SU-DHL-6 (cell line): Measurements from ENCODE around the gene HOXB1.

ENCODE experiments used
- H2AFZ ChIP-seq: fragments of 200-600 bp; sonication (generic); 2 replicates; pipeline ENCODE4 v1.6.1; 2014; ENCODE audit warnings: low read depth, mild to moderate bottlenecking, moderate library complexity, mixed read lengths, antibody characterized with exemption, low read length; ENCODE audit not compliant: severe bottlenecking
- H3F3A ChIP-seq: fragments of 200-600 bp; shearing (Covaris generic); 2 replicates; pipeline ENCODE4 v1.6.0; 2016; ENCODE audit warnings: antibody characterized with exemption, mild to moderate bottlenecking; ENCODE audit not compliant: insufficient read depth
- H3K27ac ChIP-seq: fragments of 200-600 bp; sonication (generic); 2 replicates; pipeline ENCODE4 v1.5.1; 2016; ENCODE audit warnings: low read depth, mild to moderate bottlenecking, low read length, moderate library complexity, mixed read lengths
- H3K27me3 ChIP-seq: fragments of 200-600 bp; sonication (generic), shearing (Covaris generic); 2 replicates; pipeline ENCODE4 v1.6.0; 2014; ENCODE audit warnings: mild to moderate bottlenecking, low read length
- H3K36me3 ChIP-seq: fragments of 200-600 bp; sonication (generic); 2 replicates; pipeline ENCODE4 v1.6.1; 2014; ENCODE audit warnings: mild to moderate bottlenecking, low read length, mixed read lengths
- H3K4me2 ChIP-seq: fragments of 300-600, 200-600 bp; shearing (Covaris generic), sonication (generic); 2 replicates; pipeline ENCODE4 v1.6.0; 2014; ENCODE audit warnings: low read length, low read depth, mild to moderate bottlenecking; ENCODE audit not compliant: poor library complexity, severe bottlenecking
- H3K4me3 ChIP-seq: fragments of 200-600 bp; sonication (generic); 2 replicates; pipeline ENCODE4 v1.5.1; 2014; ENCODE audit warnings: antibody characterized with exemption, low read length, mild to moderate bottlenecking, mixed read lengths; ENCODE audit not compliant: insufficient read depth, poor library complexity, severe bottlenecking
- H3K79me2 ChIP-seq: fragments of 200-600 bp; sonication (generic); 2 replicates; pipeline ENCODE4 v1.6.1; 2014; ENCODE audit warnings: mild to moderate bottlenecking, low read length, moderate library complexity; ENCODE audit not compliant: insufficient read depth
- H3K9ac ChIP-seq: fragments of 200-600 bp; sonication (generic); 2 replicates; pipeline ENCODE4 v1.7.0; 2014; ENCODE audit warnings: mild to moderate bottlenecking, low read length
- H3K9me2 ChIP-seq: fragments of 200-600 bp; sonication (generic); replicated peaks from 2 replicates; pipeline ENCODE4 v1.6.1; 2014; ENCODE audit warnings: low read length; ENCODE audit not compliant: insufficient read depth
- H3K9me3 ChIP-seq: fragments of 200-600 bp; sonication (generic); 2 replicates; pipeline ENCODE4 v1.6.1; 2014; ENCODE audit warnings: low read length, mixed read lengths; ENCODE audit not compliant: insufficient read depth
- H4K20me1 ChIP-seq: fragments of 200-600 bp; sonication (generic); 2 replicates; pipeline ENCODE4 v1.6.1; 2014; ENCODE audit warnings: low read depth, mild to moderate bottlenecking, antibody characterized with exemption, low read length, moderate library complexity, mixed read lengths
- CTCF ChIP-seq: fragments of 200-600 bp; sonication (generic); IDR thresholded peaks from one replicate; pipeline ENCODE4 v1.5.1; 2017; ENCODE audit warnings: antibody characterized with exemption, mild to moderate bottlenecking, low read length, moderate library complexity; ENCODE audit not compliant: insufficient read depth, poor library complexity, severe bottlenecking
- EZH2phosphoT487 ChIP-seq: fragments of 200-600 bp; sonication (generic), shearing (Covaris generic); conservative IDR thresholded peaks from 2 replicates; pipeline ENCODE4 v1.6.1; 2018; ENCODE audit warnings: mild to moderate bottlenecking, antibody characterized with exemption, low read length, moderate library complexity, mixed read lengths

The HOXB1 gene

GRCh38 chr17:48513666-48514455, 16.9 kb downstream of the HOXB1 start:
- TF ChIP-seq EZH2phosphoT487 (no peak), CTCF (no peak)
- H3K9me2 ChIP-seq, result no peaks in the 10 kb centered on the region
- no peaks in the 10 kb centered on the region for H3K79me2 ChIP-seq
- no peaks in the 10 kb centered on the region for H4K20me1 ChIP-seq
- H3K27me3 ChIP-seq, result no peaks in the 10 kb centered on the region
- H3K36me3 ChIP-seq, result no peaks in the 10 kb centered on the region
- H3F3A ChIP-seq, result no peaks in the 10 kb centered on the region
- H2AFZ ChIP-seq, result no peak overlapping the region
- no peak overlapping the region for H3K4me2 ChIP-seq
- no peak overlapping the region for H3K4me3 ChIP-seq
- H3K9ac ChIP-seq, result no peak overlapping the region
- no peaks in the 10 kb centered on the region for H3K9me3 ChIP-seq
- H3K27ac ChIP-seq, result no peak overlapping the region

- no peaks in the 10 kb centered on the region for H4K20me1 ChIP-seq
- no peaks in the 10 kb centered on the region for H3F3A ChIP-seq
- H3K79me2 ChIP-seq, result no peaks in the 10 kb centered on the region
- no peak overlapping the region for H2AFZ ChIP-seq
- no peaks in the 10 kb centered on the region for H3K9me3 ChIP-seq
- no peak for TF ChIP-seq CTCF
- TF ChIP-seq EZH2phosphoT487, result no peak
- H3K4me2 ChIP-seq, result no peak overlapping the region
- H3K9ac ChIP-seq, result no peak overlapping the region
- H3K27me3 ChIP-seq, result no peaks in the 10 kb centered on the region
- H3K4me3 ChIP-seq, result no peak overlapping the region
- no peaks in the 10 kb centered on the region for H3K36me3 ChIP-seq
- H3K9me2 ChIP-seq, result no peaks in the 10 kb centered on the region
- no peak overlapping the region for H3K27ac ChIP-seq
Measured at GRCh38 chr17:48513097-48513496, 17.7 kb downstream of the HOXB1 start.

- Histone ChIP-seq H3K4me3 (no peak overlapping the region), H3K79me2 (no peaks in the 10 kb centered on the region), H3K4me2 (no peak overlapping the region), H2AFZ (no peak overlapping the region), H4K20me1 (no peaks in the 10 kb centered on the region), H3K9me3 (no peaks in the 10 kb centered on the region), H3K27ac (no peak overlapping the region), H3K27me3 (no peaks in the 10 kb centered on the region), H3K36me3 (no peaks in the 10 kb centered on the region), H3K9ac (no peak overlapping the region), H3K9me2 (no peaks in the 10 kb centered on the region), H3F3A (no peaks in the 10 kb centered on the region)
- no peak for TF ChIP-seq EZH2phosphoT487
- no peak for TF ChIP-seq CTCF
Measured at GRCh38 chr17:48510761-48511604, 19.8 kb downstream of the HOXB1 start.
